Keratinocyte (primary cell): ENCODE results near the gene DNLZ.

Experiments used
- CTCF ChIP-seq, 3 experiments: IDR thresholded peaks in 1 of 3; conservative IDR thresholded peaks in 1 of 3; optimal IDR thresholded peaks in 1 of 3; 2 replicates in 2 of 3; 3 replicates in 1 of 3; pipeline versions ENCODE3 to v1.5.1; 2011; ENCODE audit warnings: low read length in 3 of 3, mild to moderate bottlenecking in 3 of 3, moderate library complexity in 2 of 3, control low read depth in 1 of 3, inconsistent platforms in 1 of 3; ENCODE audit not compliant: insufficient read depth in 2 of 3; ENCODE audit errors: extremely low read depth in 1 of 3
- EZH2 ChIP-seq: IDR thresholded peaks from one replicate; pipeline ENCODE4 v1.6.1; 2012; ENCODE audit warnings: inconsistent platforms, mild to moderate bottlenecking, low read length, moderate library complexity

DNA sequence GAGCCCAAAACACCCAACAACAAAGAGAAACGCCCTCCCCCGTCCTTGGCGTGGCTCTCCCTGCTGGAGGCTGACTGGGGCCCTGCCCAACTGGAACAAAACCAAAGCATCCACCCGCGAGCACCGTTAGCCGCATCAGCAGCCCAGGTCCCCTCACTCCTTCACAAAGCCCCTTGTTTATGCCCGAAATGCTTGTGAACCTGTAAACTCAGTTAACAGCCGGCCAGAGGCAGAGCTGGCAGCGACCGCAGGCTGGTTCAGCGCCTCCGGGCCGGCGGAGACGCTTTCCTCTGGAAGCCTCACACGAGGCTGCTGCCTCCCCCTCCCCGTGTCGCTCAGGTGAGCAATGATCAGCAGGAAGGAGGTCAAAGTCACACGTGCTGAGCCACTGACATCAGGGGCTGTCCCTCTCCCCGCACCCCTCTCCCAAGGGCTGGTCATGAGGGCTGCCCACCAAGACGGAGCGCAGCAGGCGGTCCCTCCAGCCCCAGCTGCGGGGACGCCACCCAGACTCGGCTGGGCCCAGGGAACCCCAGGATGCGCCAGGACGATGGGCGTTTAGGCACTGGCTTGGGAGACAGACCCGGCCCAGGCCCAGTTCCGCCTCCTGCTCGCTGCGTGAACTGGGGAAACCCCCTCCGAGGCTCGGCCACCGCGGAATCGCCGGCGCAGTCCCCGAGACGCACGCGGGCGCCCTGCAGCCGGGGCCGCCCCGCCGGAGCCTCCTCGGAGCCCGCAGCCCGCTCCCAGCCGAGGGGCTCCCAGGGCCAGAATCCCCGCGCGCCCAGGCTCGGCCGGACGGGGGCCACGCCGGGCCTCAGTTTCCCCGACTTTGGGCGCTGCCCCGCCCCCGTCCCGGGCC is 35.9 kb upstream of the DNLZ start:
- TF ChIP-seq CTCF (optimal IDR thresholded peaks at IDR 0.05 in 1 of 3, IDR thresholded peaks at IDR 0.05 in 1 of 3, conservative IDR thresholded peaks at IDR 0.05 in 1 of 3; ENCODE audit: extremely low read depth in 1 of 3, insufficient read depth in 2 of 3, low read length in 3 of 3) (no peak), EZH2 (no peak)
